ENCODE measurements around the gene KRT1.

- TF ChIP-seq CTCF (IDR thresholded peaks at IDR 0.05; ENCODE audit: insufficient read depth, low read depth, low read length) (no peak), EZH2 (IDR thresholded peaks at IDR 0.05; ENCODE audit: insufficient read depth, low read length) (no peak)
Observed at GRCh38 chr12:52683575-52684300, 3.5 kb upstream of the KRT1 start.

Measured in astrocyte (in vitro differentiated cells and primary cell).